ENCODE results near the gene OR2T8. TPM values are rescaled to one million over a fixed set of nuclear protein-coding genes. Genes with fewer than 3 reads are reported as not detected.
A peak's percentile ranks its signal among the peaks of the same experiment; 100 is the strongest.

Gene OR2T8
- total RNA-seq, 1 donor from 2014 or later = not detected

- DNase-seq (ENCODE audit: low read depth) = no peak
- TF ChIP-seq, protein P1, sequence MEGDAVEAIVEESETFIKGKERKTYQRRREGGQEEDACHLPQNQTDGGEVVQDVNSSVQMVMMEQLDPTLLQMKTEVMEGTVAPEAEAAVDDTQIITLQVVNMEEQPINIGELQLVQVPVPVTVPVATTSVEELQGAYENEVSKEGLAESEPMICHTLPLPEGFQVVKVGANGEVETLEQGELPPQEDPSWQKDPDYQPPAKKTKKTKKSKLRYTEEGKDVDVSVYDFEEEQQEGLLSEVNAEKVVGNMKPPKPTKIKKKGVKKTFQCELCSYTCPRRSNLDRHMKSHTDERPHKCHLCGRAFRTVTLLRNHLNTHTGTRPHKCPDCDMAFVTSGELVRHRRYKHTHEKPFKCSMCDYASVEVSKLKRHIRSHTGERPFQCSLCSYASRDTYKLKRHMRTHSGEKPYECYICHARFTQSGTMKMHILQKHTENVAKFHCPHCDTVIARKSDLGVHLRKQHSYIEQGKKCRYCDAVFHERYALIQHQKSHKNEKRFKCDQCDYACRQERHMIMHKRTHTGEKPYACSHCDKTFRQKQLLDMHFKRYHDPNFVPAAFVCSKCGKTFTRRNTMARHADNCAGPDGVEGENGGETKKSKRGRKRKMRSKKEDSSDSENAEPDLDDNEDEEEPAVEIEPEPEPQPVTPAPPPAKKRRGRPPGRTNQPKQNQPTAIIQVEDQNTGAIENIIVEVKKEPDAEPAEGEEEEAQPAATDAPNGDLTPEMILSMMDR (IDR thresholded peaks at IDR 0.05; ENCODE audit: insufficient read depth, low read length, severe bottlenecking) = no peak
- H3K4me3 ChIP-seq (ENCODE audit: low read depth, low read length) = no peak overlapping the region
- no peak for FAIRE-seq
- no peaks in the 10 kb centered on the region for H3K27me3 ChIP-seq (ENCODE audit: control insufficient read depth, insufficient read depth, low read length)
- H3K36me3 ChIP-seq (ENCODE audit: control insufficient read depth, insufficient read depth, low read length) = no peaks in the 10 kb centered on the region
Measured at GRCh38 chr1:247905181-247905580, 14.9 kb upstream of the OR2T8 start.

DNA sequence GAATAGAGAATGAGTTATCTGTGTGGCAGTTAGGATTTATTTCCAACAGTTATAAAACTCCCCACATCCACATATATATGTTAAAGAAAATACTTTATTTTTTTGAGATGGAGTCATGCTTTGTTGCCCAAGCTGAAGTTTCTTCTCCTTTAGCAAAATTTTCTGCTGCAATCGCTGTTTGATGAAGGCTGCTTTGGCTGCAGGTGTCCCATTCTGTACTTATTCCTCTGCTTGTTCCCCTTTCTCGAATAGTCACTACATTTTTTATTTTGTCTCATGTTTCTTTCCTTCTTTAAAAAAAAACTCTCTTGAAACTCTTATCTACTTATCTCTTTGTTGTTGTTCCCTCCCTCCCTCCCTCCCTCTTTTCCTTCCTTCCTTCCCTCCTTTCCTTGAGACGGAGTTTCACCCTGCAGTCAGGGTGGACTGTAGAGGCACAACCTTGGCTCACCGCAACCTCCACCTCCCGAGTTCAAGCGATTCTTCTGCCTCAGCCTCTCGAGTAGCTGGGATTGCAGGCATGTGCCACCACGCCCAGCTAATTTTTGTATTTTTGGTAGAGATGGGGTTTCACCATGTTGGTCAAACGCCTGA lies 14.0 kb upstream of the OR2T8 start:
- DNase-seq (ENCODE audit: low read depth) (no peak), FAIRE-seq (no peak)
- H3K36me3 ChIP-seq (ENCODE audit: control insufficient read depth, insufficient read depth, low read length) = no peaks in the 10 kb centered on the region
- TF ChIP-seq, protein P1 (IDR thresholded peaks at IDR 0.05; ENCODE audit: insufficient read depth, low read length, severe bottlenecking) = no peak
- no peak overlapping the region for H3K4me3 ChIP-seq (ENCODE audit: low read depth, low read length)
- no peaks in the 10 kb centered on the region for H3K27me3 ChIP-seq (ENCODE audit: control insufficient read depth, insufficient read depth, low read length)

- DNase-seq (ENCODE audit: low read depth) (peak; percentile 41), FAIRE-seq (no peak)
- Histone ChIP-seq H3K4me3 (ENCODE audit: low read depth, low read length) (no peak overlapping the region), H3K36me3 (ENCODE audit: control insufficient read depth, insufficient read depth, low read length) (no peaks in the 10 kb centered on the region), H3K27me3 (ENCODE audit: control insufficient read depth, insufficient read depth, low read length) (no peaks in the 10 kb centered on the region)
- TF ChIP-seq, protein P1 (IDR thresholded peaks at IDR 0.05; ENCODE audit: insufficient read depth, low read length, severe bottlenecking) = no peak
Measured at GRCh38 chr1:247906504-247907047, 13.5 kb upstream of the OR2T8 start.

- H3K4me3 ChIP-seq (ENCODE audit: low read depth, low read length) = no peak overlapping the region
- H3K36me3 ChIP-seq (ENCODE audit: control insufficient read depth, insufficient read depth, low read length) = no peaks in the 10 kb centered on the region
- no peaks in the 10 kb centered on the region for H3K27me3 ChIP-seq (ENCODE audit: control insufficient read depth, insufficient read depth, low read length)
- DNase-seq (ENCODE audit: low read depth) (no peak), FAIRE-seq (no peak)
- TF ChIP-seq, protein P1 (IDR thresholded peaks at IDR 0.05; ENCODE audit: insufficient read depth, low read length, severe bottlenecking) = no peak
Measured at GRCh38 chr1:247908766-247909165, 11.3 kb upstream of the OR2T8 start.

- TF ChIP-seq, protein P1 (IDR thresholded peaks at IDR 0.05; ENCODE audit: insufficient read depth, low read length, severe bottlenecking) = no peak
- Histone ChIP-seq H3K36me3 (ENCODE audit: control insufficient read depth, insufficient read depth, low read length) (no peaks in the 10 kb centered on the region), H3K27me3 (ENCODE audit: control insufficient read depth, insufficient read depth, low read length) (no peaks in the 10 kb centered on the region), H3K4me3 (ENCODE audit: low read depth, low read length) (no peak overlapping the region)
- FAIRE-seq (no peak), DNase-seq (ENCODE audit: low read depth) (no peak)
Measured at GRCh38 chr1:247913786-247914185, 6.3 kb upstream of the OR2T8 start.
